Measurements from ENCODE around the gene RTCA.
"Not testable (repeated sequence)": the region's sequence is repeated elsewhere in the genome, so short reads cannot be mapped to it uniquely, and the experiment has no call there.

Gene RTCA

DNA sequence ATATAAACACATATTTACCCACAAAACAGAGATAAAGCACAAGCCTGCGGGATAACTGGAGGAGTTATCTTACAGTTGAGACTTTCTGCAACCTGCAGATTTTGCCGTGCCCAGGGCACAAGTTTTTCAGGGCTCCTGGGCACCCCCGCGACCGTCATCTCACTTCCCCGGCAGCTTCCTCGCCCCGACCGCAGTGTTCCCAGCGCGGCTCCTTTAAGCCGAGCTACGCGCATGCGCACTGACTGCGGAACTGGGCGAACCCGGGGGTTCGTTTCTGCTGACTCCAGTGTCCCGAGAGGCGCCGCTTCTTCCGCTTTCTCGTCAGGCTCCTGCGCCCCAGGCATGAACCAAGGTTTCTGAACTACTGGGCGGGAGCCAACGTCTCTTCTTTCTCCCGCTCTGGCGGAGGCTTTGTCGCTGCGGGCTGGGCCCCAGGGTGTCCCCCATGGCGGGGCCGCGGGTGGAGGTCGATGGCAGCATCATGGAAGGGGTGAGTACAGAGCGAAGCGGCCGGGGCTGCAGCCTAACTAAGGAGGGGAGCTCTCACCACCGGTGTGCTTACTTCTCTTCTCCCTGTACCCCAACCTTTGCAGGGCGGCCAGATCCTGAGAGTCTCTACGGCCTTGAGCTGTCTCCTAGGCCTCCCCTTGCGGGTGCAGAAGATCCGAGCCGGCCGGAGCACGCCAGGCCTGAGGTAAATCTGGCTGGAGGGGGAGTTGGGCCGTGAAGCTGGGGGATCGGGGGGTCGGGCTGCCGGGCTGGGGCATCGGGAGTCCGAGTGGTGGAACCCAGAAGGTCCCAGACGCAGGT, at the start of gene RTCA:
Gene RTCA (plus strand): TSS at position 286 of the 810 bp plus-strand sequence. CDS start 160 bp downstream, at position 446.
- DNase-seq (ENCODE audit: low spot score) = peak; percentile 96

DNA sequence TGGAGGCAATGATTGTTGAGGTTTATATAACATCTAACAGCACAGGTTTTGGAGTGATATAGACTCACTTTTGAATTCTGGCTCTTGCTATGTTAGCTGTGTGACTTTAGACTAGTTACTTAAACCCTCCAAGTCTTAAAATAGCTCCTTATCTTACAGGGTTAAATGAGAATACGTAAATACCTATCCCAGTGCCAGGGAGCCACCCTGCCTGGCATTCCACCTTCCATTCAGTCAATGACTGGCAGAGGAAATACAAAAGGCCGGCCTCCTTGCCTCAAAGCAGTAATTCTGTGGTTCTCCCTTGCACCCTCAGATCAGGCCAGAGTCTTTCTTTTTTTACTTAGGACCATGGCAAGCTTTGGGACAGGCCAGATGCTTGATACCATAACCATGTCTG, 48.2 kb upstream of the RTCA start:
- DNase-seq (ENCODE audit: low spot score) = no peak

DNA sequence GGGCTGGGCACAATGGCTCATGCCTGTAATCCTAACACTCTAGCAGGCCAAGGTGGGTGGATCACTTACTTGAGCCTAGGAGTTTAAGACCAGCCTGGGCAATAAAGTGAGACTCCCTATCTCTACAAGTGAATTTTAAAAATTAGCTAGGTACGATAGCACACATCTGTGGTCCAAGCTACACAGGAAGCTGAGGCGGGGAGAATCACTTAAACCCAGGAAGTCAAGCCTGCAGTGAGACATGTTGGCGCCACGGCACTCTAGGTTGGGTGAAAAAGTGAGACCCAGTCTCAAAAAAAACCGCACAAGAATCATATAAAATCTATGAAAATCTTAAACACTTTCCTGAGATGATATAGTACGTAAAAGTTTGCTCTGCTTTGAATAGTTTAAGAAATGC, 46.6 kb upstream of the RTCA start:
- no peak for DNase-seq (ENCODE audit: low spot score)

DNA sequence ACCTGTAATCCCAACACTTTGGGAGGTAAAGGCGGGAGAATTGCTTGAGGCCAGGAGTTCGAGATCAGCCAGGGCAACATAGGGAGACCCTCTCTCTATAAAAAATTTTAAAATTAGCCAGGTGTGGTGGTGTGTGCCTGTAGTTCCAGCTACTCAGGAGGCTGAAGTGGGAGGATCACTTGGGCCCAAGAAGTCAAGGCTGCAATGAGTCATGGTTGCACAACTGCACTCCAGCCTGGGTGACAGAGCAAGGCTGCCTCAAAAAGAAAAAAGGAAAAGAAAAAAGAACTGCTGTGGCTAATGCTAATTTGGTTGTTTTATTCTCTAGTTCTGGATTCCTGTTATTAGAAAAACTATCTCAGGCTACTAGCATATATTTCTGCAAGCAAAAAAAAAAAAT, 46.1 kb upstream of the RTCA start:
- DNase-seq (ENCODE audit: low spot score) = no peak

DNA sequence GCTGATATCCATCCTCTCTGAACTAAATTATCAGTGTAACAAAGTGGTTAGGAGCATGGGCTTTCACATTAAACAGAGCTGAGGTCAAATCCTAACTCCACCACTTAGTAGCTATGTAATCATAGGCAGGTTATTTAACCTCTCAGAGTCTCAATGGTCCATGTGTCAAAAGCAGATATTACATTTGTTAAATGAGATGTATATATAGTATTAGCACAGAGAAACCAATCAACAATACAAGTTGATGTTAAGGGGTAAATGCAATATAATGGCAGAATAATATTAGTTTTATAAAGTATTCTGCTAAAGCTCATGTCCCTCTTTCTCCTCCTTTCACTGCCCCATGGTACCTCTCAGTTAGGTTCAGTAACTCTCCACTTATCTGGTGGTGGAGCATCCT, 43.6 kb upstream of the RTCA start:
- DNase-seq (ENCODE audit: low spot score) = no peak

DNA sequence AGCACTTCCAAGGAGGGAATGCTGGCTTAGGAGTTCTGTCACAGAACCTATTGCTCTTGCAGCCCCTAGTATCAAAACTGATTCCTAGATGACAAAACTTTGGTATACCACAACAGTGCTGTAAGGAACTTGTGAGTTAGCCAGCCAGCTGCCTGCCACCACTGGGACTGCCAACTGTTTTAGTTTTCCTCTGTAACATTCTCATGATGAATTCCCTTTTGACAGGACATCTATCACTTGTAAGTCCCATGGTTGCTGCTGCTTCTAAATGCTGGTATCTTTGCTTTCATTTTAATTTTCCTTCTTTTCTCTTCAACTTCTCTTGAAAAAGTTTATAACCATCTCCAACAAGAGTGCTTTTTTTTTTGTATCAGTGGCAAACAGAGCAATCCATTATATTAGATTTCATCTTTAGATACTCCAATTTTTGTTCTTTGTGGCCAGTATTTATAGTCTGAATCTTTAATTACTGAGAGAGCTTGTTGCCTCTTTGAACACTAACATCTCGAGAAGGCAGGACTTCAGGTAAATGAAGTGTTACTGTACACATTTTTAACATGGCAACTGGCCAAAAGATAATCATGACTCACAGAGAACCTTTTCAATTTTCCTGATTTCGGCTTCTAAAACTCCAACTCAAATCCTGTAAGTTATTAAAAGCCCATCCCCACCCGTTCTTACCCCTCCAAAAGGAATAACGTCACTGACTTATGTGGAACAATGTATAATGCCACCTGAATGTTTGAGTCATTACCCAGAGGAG, 36.2 kb upstream of the RTCA start:
- no peak for DNase-seq (ENCODE audit: low spot score)

DNA sequence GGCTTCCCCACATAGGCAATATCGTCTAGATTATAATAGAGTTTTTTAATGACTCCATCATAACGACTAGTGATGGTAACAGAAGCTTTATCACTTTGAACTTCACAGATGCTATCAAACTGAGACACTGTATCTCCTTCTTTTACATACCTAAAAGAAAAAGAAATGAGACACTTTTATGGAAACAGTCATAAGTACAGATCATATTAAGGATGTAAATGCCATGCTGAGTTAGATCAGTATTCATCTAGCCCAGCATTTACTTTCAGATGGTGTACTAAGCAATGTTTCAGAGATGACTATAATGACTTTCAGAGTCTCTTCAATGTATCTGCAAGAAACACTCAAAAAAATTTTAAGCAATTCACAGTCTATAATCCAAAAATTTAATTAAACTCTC, 35.3 kb upstream of the RTCA start:
- no peak for DNase-seq (ENCODE audit: low spot score)

DNA sequence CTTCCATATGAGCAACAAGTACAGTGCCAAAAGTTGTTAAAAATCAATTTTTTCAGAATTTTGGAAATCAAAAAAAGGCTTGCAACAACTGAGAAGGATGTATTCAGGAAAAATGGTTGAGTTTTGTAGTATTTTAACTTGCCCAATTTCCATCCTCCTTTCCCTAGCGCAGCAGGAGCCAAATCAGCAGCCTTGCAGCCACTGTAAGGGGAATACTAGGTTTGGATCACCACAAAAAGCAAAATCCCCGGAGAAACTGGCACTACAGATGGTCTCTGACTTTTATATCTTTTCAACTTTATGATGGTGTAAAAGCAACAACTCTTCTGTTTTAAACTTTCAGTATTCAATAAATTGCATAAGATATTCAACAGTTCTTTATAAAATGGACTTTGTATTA, 34.3 kb upstream of the RTCA start:
- no peak for DNase-seq (ENCODE audit: low spot score)

DNA sequence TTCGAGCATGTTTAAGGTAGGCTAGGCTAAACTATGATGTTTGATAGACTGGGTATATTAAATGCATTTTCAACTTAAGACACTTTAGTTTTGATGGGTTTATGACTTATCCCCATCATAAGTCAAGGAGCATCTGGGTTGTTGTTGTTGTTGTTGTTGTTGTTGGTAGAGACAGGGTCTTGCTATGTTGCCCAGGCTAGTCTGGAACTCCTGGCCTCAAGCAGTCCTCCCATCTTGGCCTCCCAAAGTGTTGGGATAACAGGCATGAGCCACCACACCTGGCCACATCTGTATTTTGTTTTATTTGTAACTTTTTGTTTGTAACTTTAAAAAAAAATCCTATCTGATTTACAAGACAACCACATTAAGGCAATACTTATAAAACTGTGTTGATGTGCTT, 33.9 kb upstream of the RTCA start:
- DNase-seq (ENCODE audit: low spot score) = no peak

DNA sequence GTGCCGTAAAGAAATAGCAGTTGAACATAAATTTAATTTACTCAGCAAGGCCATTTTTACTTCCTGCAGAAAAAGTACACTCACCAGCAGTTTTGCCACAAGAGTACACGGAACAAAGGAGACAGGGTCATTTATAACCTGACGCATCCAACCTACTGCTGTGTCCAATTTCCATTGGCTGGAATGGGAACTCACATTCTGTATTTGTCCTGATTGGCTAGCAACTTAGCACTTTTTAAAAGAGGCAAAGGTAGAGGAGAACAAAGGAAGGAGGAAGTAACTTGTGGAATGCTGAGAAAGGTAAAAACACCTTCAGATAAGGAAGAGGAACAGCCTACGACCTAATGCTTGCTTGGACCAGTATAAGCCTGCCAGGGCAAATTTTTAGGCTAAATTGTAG, 32.5 kb upstream of the RTCA start:
- DNase-seq (ENCODE audit: low spot score) = not testable (repeated sequence)

DNA sequence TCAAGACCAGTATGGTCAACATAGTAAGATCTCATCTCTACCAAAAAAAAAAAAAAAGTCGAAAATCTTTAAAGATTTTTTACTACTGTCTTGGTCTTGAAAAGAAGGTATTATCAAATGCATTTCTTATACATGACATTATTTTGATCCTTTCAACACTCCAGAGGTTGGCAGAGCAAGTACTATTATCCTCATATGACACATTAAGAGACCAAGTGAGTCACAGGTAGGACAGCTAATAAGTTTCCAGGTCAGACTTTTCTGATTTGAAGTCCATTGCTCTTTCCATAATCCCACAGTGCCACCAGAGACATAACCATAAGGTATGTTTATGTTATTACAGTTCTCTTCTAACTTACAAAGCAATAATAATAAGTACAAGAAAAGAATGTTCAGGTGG, 31.6 kb upstream of the RTCA start:
- no peak for DNase-seq (ENCODE audit: low spot score)

DNA sequence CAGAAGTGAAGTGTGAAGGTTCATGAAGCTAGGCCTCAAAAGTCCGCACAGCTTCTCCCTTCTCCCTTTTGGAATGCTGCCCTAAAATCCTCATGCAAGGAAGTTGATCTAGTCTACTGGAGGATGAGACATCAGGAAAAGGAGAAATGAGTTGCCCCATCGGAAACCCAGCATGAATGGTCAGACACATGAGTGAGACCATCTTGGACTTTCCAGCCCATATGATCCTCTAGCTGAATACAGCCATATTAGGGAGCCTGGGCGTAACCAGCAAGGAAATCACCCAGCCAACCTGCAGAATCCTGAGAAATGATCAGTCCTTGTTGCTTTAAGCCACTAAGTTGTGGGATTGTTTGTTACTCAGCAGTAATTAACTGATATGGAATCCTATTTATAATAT, 28.9 kb upstream of the RTCA start:
- DNase-seq (ENCODE audit: low spot score) = no peak

DNA sequence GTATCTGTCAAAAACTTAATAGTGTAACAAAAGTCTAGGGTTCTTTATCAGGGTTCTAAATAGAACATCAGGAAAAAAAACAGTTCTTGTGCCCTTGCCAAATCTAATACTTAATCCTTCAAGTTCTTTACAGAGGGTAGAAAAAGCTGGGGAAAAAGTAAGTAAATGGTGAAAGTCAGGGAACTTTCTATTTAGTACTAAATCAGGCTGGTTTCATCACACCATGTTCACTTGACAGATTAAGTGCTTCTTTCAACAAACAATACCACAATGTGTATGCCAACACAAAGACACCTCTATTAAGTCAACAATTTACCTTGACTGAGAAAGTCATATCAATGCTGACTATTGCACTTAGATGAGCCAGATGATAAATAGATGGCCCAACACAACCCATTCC, 26.1 kb upstream of the RTCA start:
- DNase-seq (ENCODE audit: low spot score) = no peak

DNA sequence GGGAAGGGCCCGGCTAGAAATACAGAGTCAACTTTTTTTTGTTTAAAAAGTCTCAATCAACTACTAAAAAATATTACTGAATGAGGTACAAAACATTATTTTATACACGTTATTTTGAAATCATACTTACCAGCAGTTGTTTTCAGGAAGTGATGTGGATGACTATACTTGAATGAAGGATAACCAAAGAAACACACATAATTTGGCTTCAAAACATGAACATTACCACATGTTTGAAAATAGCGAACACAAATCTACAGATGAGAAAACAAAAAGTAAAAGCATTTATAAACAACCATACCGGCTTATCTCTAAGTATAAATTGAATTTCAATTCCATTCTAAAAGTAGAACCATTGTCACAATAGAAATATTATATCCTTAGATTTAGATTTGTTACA, 25.4 kb upstream of the RTCA start:
- DNase-seq (ENCODE audit: low spot score) = no peak

DNA sequence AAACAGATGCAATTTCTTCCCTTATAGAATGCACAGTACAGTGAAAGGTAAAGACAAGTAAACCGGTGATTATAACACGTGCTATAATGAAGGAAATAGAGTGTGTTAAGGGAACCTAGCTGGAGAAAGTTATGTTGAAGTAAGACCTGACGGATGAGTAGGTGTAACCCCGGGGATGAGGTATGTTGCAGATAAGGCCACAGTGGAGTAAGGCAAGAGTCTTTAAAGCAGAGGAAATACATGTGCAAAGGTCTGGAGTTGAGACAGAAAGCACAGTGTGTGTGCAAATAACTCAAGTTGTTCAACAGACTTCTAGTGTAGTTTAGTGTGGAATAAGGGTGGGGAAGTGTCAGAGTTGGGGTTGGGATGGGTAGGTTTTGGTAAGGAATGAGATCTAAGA, 19.3 kb upstream of the RTCA start:
- no peak for DNase-seq (ENCODE audit: low spot score)

DNA sequence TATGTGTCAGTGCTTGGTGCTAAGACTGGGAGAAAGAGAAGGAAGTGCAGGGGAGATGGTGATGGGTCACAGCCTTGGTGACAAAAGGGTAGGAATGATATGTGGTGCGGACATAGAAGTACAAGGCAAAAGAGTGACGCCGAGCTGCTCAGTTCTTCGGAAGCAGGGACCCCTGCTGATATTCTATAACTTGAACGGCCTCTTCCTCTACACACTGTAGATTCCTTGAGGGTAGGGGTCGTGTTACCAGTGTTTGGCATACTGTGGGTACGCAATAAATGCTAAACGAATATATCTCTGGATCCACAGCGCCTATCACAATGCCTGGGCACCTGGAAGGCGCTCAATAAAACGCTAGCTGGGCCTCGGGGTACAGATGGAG, 16.9 kb upstream of the RTCA start:
- DNase-seq (ENCODE audit: low spot score) = no peak

DNA sequence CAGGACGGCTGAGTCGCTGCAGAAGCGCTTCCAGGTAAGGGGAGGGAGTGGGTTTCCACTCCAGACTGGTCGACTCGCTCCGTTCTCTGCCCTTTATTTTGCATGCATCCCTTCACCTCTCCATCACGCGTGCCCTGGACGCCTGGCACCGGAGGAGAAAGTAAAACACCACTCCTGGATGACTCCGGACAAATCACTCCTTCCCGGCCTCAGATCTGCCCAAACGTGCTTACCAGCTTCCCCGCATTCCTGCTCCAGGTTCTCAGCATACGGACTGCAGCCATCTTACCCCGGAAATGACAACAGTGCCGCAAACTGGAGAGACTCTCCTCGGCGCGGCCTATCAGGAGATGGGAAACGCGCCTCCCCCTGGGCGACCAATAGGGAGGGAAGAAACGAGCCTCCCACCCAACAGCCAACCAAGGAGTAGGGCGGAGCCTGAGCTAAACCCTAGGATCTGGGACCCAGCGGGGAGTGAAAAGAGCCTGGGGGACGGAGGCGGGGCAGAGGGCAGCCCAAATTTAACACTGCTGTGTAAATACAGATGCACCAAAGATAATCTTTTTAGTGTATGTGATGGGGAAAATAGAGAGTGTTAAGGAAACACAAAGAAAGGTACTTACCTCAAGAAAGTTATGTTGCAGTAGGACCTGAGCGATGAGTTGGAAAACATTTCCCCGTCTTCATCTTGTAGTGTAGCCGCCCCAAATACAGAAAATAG, 16.3 kb upstream of the RTCA start, which contains the start of gene DBT:
Gene DBT (minus strand): TSS at position 298 of the 721 bp plus-strand sequence. CDS start 14 bp downstream, at position 284.
- peak; percentile 96 for DNase-seq (ENCODE audit: low spot score)

DNA sequence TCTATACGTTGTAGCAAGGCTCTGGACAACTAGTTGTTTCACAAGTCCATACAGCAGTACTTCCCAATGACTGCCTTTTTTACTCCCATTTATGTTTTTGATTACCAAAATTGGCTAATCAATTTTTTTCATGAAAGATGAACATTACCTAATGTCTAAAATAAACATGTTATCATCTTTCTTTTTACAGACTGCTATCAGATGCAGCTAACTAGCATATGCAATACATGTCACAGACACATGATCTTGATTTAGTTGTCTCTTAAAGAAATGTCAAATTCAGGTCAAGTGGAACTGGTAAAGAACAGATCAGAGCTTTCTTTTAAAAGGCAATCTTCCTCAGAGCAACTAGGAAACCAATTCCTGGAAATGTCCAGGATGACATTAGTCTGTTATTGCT, 15.8 kb upstream of the RTCA start:
- DNase-seq (ENCODE audit: low spot score) = no peak

DNA sequence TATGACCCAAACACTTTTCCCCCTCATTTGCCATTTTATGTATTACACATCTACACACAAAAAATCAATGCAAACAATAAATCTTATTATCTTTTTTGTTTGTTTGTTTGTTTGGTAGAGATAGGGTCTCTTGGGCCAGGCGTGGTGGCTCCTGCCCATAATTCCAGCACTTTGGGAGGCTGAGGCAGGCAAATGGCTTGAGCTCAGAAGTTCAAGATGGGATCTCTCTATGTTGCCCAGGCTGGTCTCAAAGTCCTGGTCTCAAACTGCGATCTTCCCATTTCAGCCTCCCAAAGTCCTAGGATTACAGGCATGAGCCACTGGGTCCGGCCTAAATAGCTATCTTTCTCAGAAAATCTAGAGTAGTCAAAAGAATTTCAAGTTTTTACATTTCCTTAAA, 15.2 kb upstream of the RTCA start:
- no peak for DNase-seq (ENCODE audit: low spot score)

DNA sequence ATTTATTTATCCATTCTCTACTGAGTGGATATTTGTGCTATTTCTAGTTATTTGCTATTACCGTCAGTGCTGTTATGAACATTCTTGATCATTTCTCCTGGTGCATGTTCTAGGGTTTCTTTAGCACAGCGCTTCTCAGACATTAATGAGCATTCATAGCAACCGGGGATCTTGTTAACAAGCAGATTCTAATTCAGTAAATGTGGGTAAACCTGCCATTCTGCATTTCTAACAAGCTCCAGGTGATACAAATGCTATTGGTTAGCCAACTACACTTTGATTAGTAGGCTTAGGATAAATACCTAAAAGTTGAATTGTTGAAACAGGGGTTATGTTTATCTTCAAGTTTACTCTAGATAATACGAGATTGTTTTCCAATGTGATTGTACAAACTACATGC, 13.1 kb upstream of the RTCA start:
- no peak for DNase-seq (ENCODE audit: low spot score)

DNA sequence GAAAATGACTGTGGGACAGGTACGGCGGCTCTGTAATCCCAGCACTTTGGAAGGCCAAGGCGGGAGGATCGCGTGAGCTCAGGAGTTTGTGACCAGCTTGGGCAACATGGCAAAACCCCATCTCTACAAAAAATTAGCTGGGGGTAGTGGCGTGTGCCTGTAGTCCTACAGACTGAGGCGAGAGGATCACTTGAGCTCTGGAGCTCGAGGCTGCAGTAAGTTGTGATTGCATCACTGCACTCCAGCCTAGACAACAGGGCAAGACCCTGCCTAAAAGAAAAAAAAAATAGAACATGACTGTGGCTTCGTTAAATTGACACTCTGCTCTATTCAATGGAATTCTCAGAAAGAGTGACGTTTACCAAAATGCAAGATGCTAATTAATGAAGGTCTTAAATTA, 12.5 kb upstream of the RTCA start:
- DNase-seq (ENCODE audit: low spot score) = no peak

DNA sequence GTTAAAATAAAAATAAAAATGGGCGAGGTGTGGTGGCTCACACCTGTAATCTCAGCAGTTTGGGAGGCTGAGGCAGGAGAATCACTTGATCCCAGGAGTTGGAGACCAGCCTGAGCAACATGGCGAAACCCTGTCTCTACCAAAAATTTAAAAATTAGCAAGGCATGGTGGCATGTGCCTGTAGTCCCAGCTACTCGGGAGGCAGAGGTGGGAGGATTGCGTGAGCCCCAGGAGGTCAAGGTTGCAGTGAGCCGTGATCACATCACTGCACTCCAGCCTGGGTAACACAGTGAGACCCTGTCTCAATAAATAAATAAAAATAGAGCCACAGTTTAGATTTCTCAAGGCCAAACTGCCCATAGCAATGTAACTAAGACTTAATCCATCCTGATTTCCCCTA, 9.7 kb upstream of the RTCA start:
- DNase-seq (ENCODE audit: low spot score) = not testable (repeated sequence)

DNA sequence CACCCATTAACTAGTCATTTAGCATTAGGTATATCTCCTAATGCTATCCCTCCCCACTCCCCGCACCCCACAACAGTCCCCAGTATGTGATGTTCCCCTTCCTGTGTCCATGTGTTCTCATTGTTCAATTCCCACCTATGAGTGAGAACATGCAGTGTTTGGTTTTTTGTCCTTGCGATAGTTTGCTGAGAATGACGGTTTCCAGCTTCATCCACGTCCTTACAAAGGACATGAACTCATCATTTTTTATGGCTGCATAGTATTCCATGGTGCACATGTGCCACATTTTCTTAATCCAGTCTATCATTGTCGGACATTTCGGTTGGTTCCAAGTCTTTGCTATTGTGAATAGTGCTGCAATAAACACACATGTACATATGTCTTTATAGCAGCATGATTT, 7.6 kb upstream of the RTCA start:
- not testable (repeated sequence) for DNase-seq (ENCODE audit: low spot score)
